GM12878 (cell line): ENCODE measurements around the gene GRIK3. TPM values are rescaled to one million over a fixed set of nuclear protein-coding genes. Genes with fewer than 3 reads are reported as not detected.

ENCODE experiments used
- ATAC-seq: fragments of 200-7000 bp; cut with Tn5 transposase; 3 replicates; pipeline ENCODE4 v1.9.1; 2020; ENCODE audit warnings: mild to moderate bottlenecking, moderate library complexity
- BruUV-seq: library from RNA; stranded (reverse); fragments of 400-500 nt; replicated peaks from 2 replicates; lab custom pipeline; 2021; lab: Mats Ljungman, UMichigan
- CTCF ChIA-PET: fragments of 300-600 bp; sonication (Branson Sonifier 250); formaldehyde crosslinking; extraction: SDS; loops from one replicate; lab custom pipeline; 2021; ENCODE audit warnings: inconsistent platforms; lab: Yijun Ruan, JAX
- POLR2A ChIA-PET: fragments of 350-600 bp; formaldehyde crosslinking; extraction: SDS; loops from one replicate; lab custom pipeline; 2021; ENCODE audit warnings: inconsistent platforms; lab: Charles Lee
- RAD21 ChIA-PET: fragments of 300-600 bp; sonication (Branson Sonifier 250); formaldehyde crosslinking; loops from one replicate; lab custom pipeline; 2023; ENCODE audit warnings: antibody characterized with exemption; ENCODE audit not compliant: unreplicated experiment; lab: Charles Lee
- SMC1A ChIA-PET: fragments of 300-600 bp; sonication (Branson Sonifier 250); formaldehyde crosslinking; loops from one replicate; lab custom pipeline; 2023; ENCODE audit not compliant: unreplicated experiment, uncharacterized antibody; lab: Charles Lee
- DNase-seq: peaks from one replicate; pipeline ENCODE4 v3.0.0-alpha.2; 2011; ENCODE audit warnings: low read depth, low spot score
- FAIRE-seq: peaks from 3 replicates; lab custom pipeline; 2011; peaks lifted over from hg19 to GRCh38; lab: Jason Lieb, UNC
- H2AFZ ChIP-seq: 2 replicates; pipeline ENCODE4 v1.6.0; 2011; ENCODE audit warnings: low read depth, low read length, control low read depth; ENCODE audit not compliant: control insufficient read depth
- H3K27ac ChIP-seq: 2 replicates; pipeline ENCODE4 v1.5.1; 2011; ENCODE audit warnings: control low read depth; ENCODE audit not compliant: control insufficient read depth, insufficient read depth
- H3K27me3 ChIP-seq, 2 experiments: replicated peaks in 1 of 2; 2 replicates each; pipeline versions ENCODE4 v1.6.0 to v1.6.1; 2011; ENCODE audit warnings: low read length in 1 of 2; ENCODE audit not compliant: control insufficient read depth in 2 of 2, insufficient read depth in 2 of 2
- H3K36me3 ChIP-seq, 2 experiments: 2 replicates each; pipeline ENCODE4 v1.5.1; 2011; ENCODE audit warnings: low read length in 1 of 2; ENCODE audit not compliant: control insufficient read depth in 2 of 2, insufficient read depth in 2 of 2
- H3K4me1 ChIP-seq: 2 replicates; pipeline ENCODE4 v1.6.1; 2011; ENCODE audit warnings: mild to moderate bottlenecking, low read length, moderate library complexity, mixed read lengths; ENCODE audit not compliant: control insufficient read depth, insufficient read depth
- H3K4me2 ChIP-seq: 2 replicates; pipeline ENCODE4 v1.6.0; 2011; ENCODE audit warnings: control low read depth; ENCODE audit not compliant: control insufficient read depth, insufficient read depth
- H3K4me3 ChIP-seq: fragments of 200-600 bp; sonication (generic); 2 replicates; pipeline ENCODE4 v1.5.1; 2016
- H3K79me2 ChIP-seq: 2 replicates; pipeline ENCODE4 v1.6.0; 2011; ENCODE audit warnings: low read length; ENCODE audit not compliant: control insufficient read depth, insufficient read depth
- H3K9ac ChIP-seq: 2 replicates; pipeline ENCODE4 v1.8.0; 2011; ENCODE audit warnings: low read length, control low read depth, mixed read lengths; ENCODE audit not compliant: control insufficient read depth, insufficient read depth
- H3K9me3 ChIP-seq: replicated peaks from 3 replicates; pipeline ENCODE4 v1.5.1; 2011; ENCODE audit warnings: mild to moderate bottlenecking, low read length; ENCODE audit not compliant: control insufficient read depth, insufficient read depth
- H4K20me1 ChIP-seq: 2 replicates; pipeline ENCODE4 v1.6.0; 2011; ENCODE audit not compliant: control insufficient read depth, insufficient read depth
- ATF7 ChIP-seq: fragments of 450-650 bp; IDR thresholded peaks from 2 replicates; pipeline ENCODE4 v1.6.1; 2016; ENCODE audit warnings: low read depth, mild to moderate bottlenecking
- CEBPB ChIP-seq, 2 experiments: fragments of 150-350 bp in 1 of 2; IDR thresholded peaks; 2 replicates each; pipeline ENCODE4 v1.6.1; 2012 to 2014; ENCODE audit warnings: low read depth in 2 of 2, low read length in 2 of 2, borderline replicate concordance in 1 of 2, inconsistent platforms in 1 of 2
- EGR1 ChIP-seq, 2 experiments: IDR thresholded peaks; 1 replicate in 1 of 2; 2 replicates in 1 of 2; pipeline ENCODE4 v1.6.1; 2011 to 2012; ENCODE audit warnings: low read depth in 2 of 2, low read length in 2 of 2, borderline replicate concordance in 1 of 2, mild to moderate bottlenecking in 1 of 2, moderate library complexity in 1 of 2
- ETV6 ChIP-seq, 2 experiments: fragments of 450-650 bp in 1 of 2; IDR thresholded peaks in 1 of 2; conservative IDR thresholded peaks in 1 of 2; 2 replicates each; pipeline ENCODE4 v1.6.1; 2014; ENCODE audit warnings: antibody characterized with exemption in 1 of 2, borderline replicate concordance in 1 of 2, low read depth in 1 of 2, mild to moderate bottlenecking in 1 of 2, moderate library complexity in 1 of 2
- IRF5 ChIP-seq: fragments of 450-650 bp; IDR thresholded peaks from 2 replicates; pipeline ENCODE4 v1.6.1; 2017; ENCODE audit warnings: borderline replicate concordance
- MLLT1 ChIP-seq: fragments of 450-650 bp; IDR thresholded peaks from 2 replicates; pipeline ENCODE4 v1.6.1; 2016; ENCODE audit warnings: mild to moderate bottlenecking
- NKRF ChIP-seq: fragments of 450-650 bp; conservative IDR thresholded peaks from 2 replicates; pipeline ENCODE4 v1.6.1; 2017; ENCODE audit warnings: mild to moderate bottlenecking, moderate library complexity
- POLR2AphosphoS5 ChIP-seq: IDR thresholded peaks from 2 replicates; pipeline ENCODE4 v1.6.1; 2011; ENCODE audit warnings: mild to moderate bottlenecking, low read length, inconsistent platforms
- RBBP5 ChIP-seq: fragments of 200-600 bp; sonication (generic); conservative IDR thresholded peaks from 2 replicates; pipeline ENCODE4 v1.6.1; 2016
- RCOR1 ChIP-seq: conservative IDR thresholded peaks from 2 replicates; pipeline ENCODE4 v1.6.1; 2012; ENCODE audit warnings: low read depth, low read length, improper control_type of control experiment
- RELB ChIP-seq: fragments of 450-650 bp; IDR thresholded peaks from 2 replicates; pipeline ENCODE4 v1.6.1; 2017; ENCODE audit warnings: low read depth, mild to moderate bottlenecking, moderate library complexity
- SREBF2 ChIP-seq: IDR thresholded peaks from 2 replicates; pipeline ENCODE4 v1.6.1; 2012; ENCODE audit warnings: mild to moderate bottlenecking, low read length
- STAT1 ChIP-seq: fragments of 450-650 bp; conservative IDR thresholded peaks from 2 replicates; pipeline ENCODE4 v1.6.1; 2014; ENCODE audit warnings: antibody characterized with exemption, mild to moderate bottlenecking
- TCF12 ChIP-seq: IDR thresholded peaks from 2 replicates; pipeline ENCODE4 v1.6.1; 2011; ENCODE audit warnings: low read depth, mild to moderate bottlenecking, low read length
- ZBTB33 ChIP-seq: fragments of 450-650 bp; IDR thresholded peaks from 2 replicates; pipeline ENCODE4 v1.6.1; 2017; ENCODE audit warnings: mild to moderate bottlenecking
- ZNF24 ChIP-seq: fragments of 450-650 bp; IDR thresholded peaks from 2 replicates; pipeline ENCODE4 v1.6.1; 2017; ENCODE audit warnings: antibody characterized with exemption, mild to moderate bottlenecking
- WGBS: methylation state at CpG from one replicate; pipeline ENCODE4 v1.1.6; 2016; ENCODE audit warnings: low lambda C conversion rate; ENCODE audit not compliant: insufficient replicate concordance, insufficient coverage; ENCODE audit errors: missing lambda C conversion rate; 5-methylcytosine and 5-hydroxymethylcytosine counted together
- in situ Hi-C: fragments of 300-500 bp; cut with MboI; formaldehyde crosslinking; loops from 9 replicates; pipeline ENCODE4 v1.14.3; 2018; ENCODE audit warnings: mixed read lengths
- intact Hi-C: fragments of 100-400 bp; cut with micrococcal nuclease; formaldehyde crosslinking; loops from one replicate; pipeline ENCODE4 v1.14.2; 2022; ENCODE audit not compliant: unreplicated experiment
- polyA plus RNA-seq, 11 experiments: library from polyadenylated mRNA; depleted of rRNA in 4 of 11; unstranded in 6 of 11; stranded (reverse) in 5 of 11; fragments of >200 nt; fragmentation: Nextera tagmentation in 4 of 11; fragmentation: Illumina TruSeq in 1 of 11; extraction: Ambion mirVana in 4 of 11; extraction: Trizol in 1 of 11; gene quantifications; 1 replicate in 1 of 11; 2 replicates in 10 of 11; pipeline versions ENCODE4 v1.2.1 to v1.2.3, GENCODE V29; 2011 to 2016; ENCODE audit warnings: inconsistent platforms in 2 of 11, missing spikeins in 2 of 11, low read depth in 1 of 11
- total RNA-seq, 4 experiments: library from RNA; depleted of rRNA in 3 of 4; stranded (reverse); fragments of >200 nt in 3 of 4; fragmentation: Illumina TruSeq in 1 of 4; extraction: Trizol in 1 of 4; gene quantifications; 2 replicates each; pipeline versions ENCODE4 v1.2.1 to v1.2.3, GENCODE V29; 2013 to 2021

The GRIK3 gene
- total and polyA plus RNA-seq, 10 of the 15 experiments (the other 5 are each of a cell fraction or from before 2014, with no cell fraction given) = not detected

- Histone ChIP-seq H3K4me2 (no peak overlapping the region), H3K4me3 (no peak overlapping the region), H3K79me2 (no peaks in the 10 kb centered on the region), H4K20me1 (no peaks in the 10 kb centered on the region; the same call in none of the 2 replicates), H3K4me1 (no peaks in the 10 kb centered on the region)
- CTCF ChIA-PET = no interaction called here
- SMC1A ChIA-PET = interaction anchor here (0.6 kb wide), 1 partner anchor 9 kb away, joined by 3 read pairs; no protein-coding TSS in a partner anchor
- in situ Hi-C loops = no loop called here
- no peak for TF ChIP-seq RBBP5
- no peak for TF ChIP-seq STAT1
- no peak for TF ChIP-seq NKRF
- no peak for TF ChIP-seq TCF12
- no peak for TF ChIP-seq RCOR1
- TF ChIP-seq ETV6 (conservative IDR thresholded peaks at IDR 0.05 in 1 of 2, IDR thresholded peaks at IDR 0.05 in 1 of 2; ENCODE audit: borderline replicate concordance in 1 of 2, low read depth in 1 of 2) = no peak
- TF ChIP-seq CEBPB (IDR thresholded peaks at IDR 0.05; ENCODE audit: borderline replicate concordance in 1 of 2, low read depth in 2 of 2, low read length in 2 of 2) = no peak
- no peak for TF ChIP-seq ZBTB33
- no peak for TF ChIP-seq MLLT1
- TF ChIP-seq EGR1 (IDR thresholded peaks at IDR 0.05; ENCODE audit: borderline replicate concordance in 1 of 2, low read depth in 2 of 2, low read length in 2 of 2) = no peak
- no peak for TF ChIP-seq ZNF24
- TF ChIP-seq SREBF2 = no peak
- TF ChIP-seq IRF5 = no peak
- TF ChIP-seq ATF7 = no peak
- TF ChIP-seq RELB = no peak
- TF ChIP-seq POLR2AphosphoS5 = no peak
- TF ChIP-seq, all 136 proteins: peak for 0
- no peak overlapping the region for H3K9ac ChIP-seq
- ChIA-PET POLR2A (no interaction called here), RAD21 (no interaction called here)
- WGBS = 0% methylated on average over 2 of the region's 2 CpGs
- intact Hi-C loops = no loop called here
- ATAC-seq (no peak), FAIRE-seq (no peak), DNase-seq (no peak)
- no peaks in the 10 kb centered on the region for H3K36me3 ChIP-seq
- no peaks in the 10 kb centered on the region; a peak in 1 of 4 replicates for H3K27me3 ChIP-seq
- no peaks in the 10 kb centered on the region for H3K9me3 ChIP-seq
- no peak overlapping the region for H2AFZ ChIP-seq
- no peak overlapping the region for H3K27ac ChIP-seq
- BruUV-seq = no TSS peak
Measured at GRCh38 chr1:36752431-36752830, 281.9 kb downstream of the GRIK3 start.
